MM.1S (cell line): ENCODE measurements around the gene CEP43.

Experiments
- CTCF ChIP-seq: fragments of 300-600 bp; sonication (generic); IDR thresholded peaks from 2 replicates; pipeline ENCODE4 v1.5.1; 2016; ENCODE audit warnings: antibody characterized with exemption, low read length, mixed read lengths
- EZH2 ChIP-seq: fragments of 300-600 bp; sonication (generic); optimal IDR thresholded peaks from 2 replicates; pipeline ENCODE3; 2017; ENCODE audit warnings: low read depth, mild to moderate bottlenecking, antibody characterized with exemption, low read length, mixed read lengths

- TF ChIP-seq EZH2 (no peak), CTCF (no peak)
Measured at GRCh38 chr6:167044696-167045095, 45.5 kb downstream of the CEP43 start.
